Lower lobe of right lung (tissue), 2 donors: ENCODE data around the gene HOXC9. TPM values are rescaled to one million over a fixed set of nuclear protein-coding genes. Genes with fewer than 3 reads are reported as not detected.
"Not testable (repeated sequence)": the region's sequence is repeated elsewhere in the genome, so short reads cannot be mapped to it uniquely, and the experiment has no call there.

Experiments
- ATAC-seq, 2 donors: fragments of 200-7000 bp; cut with Tn5 transposase; one replicate each; pipeline ENCODE4 v1.9.1; 2020 to 2022; ENCODE audit warnings: mild to moderate bottlenecking in 2 of 2, moderate library complexity in 2 of 2
- DNase-seq: peaks from one replicate; pipeline ENCODE4 v3.0.0-alpha.2; 2020
- H3K27ac ChIP-seq: fragments of 200-600 bp; one replicate; pipeline ENCODE4 v1.8.0; 2022
- H3K27me3 ChIP-seq: fragments of 200-600 bp; one replicate; pipeline ENCODE4 v1.8.0; 2022; ENCODE audit warnings: low read depth
- H3K36me3 ChIP-seq: fragments of 200-600 bp; one replicate; pipeline ENCODE4 v1.8.0; 2022; ENCODE audit warnings: mild to moderate bottlenecking
- H3K4me1 ChIP-seq: fragments of 200-600 bp; one replicate; pipeline ENCODE4 v1.8.0; 2022
- H3K4me3 ChIP-seq: fragments of 200-600 bp; one replicate; pipeline ENCODE4 v1.8.0; 2022; ENCODE audit warnings: mild to moderate bottlenecking
- H3K9me3 ChIP-seq: fragments of 200-600 bp; one replicate; pipeline ENCODE4 v1.8.0; 2022
- CTCF ChIP-seq: fragments of 200-600 bp; IDR thresholded peaks from one replicate; pipeline ENCODE4 v1.8.0; 2022; ENCODE audit warnings: antibody characterized with exemption, mild to moderate bottlenecking
- intact Hi-C: fragments of 100-400 bp; cut with DNase I; formaldehyde crosslinking; loops from one replicate; pipeline ENCODE4 v1.11.0; 2022
- total RNA-seq: library from RNA; stranded (reverse); fragmentation: NEBNext Ultra II Directional; extraction: Animal tissue kit (Norgen Biotek cat#: 25700); gene quantifications from one replicate; pipeline ENCODE4 v1.2.1, GENCODE V29; 2021
- donor health status: DM: no; HTN: yes; CAD: no; lungs with severe emphysema.

The HOXC9 gene
- total RNA-seq, 1 donor from 2014 or later: not detected

- Histone ChIP-seq H3K27me3 (peaks cover 86% of the 10 kb centered on the region), H3K4me1 (no peaks in the 10 kb centered on the region), H3K9me3 (no peaks in the 10 kb centered on the region), H3K27ac (no peak overlapping the region), H3K4me3 (no peak overlapping the region), H3K36me3 (no peaks in the 10 kb centered on the region)
- no peak for TF ChIP-seq CTCF
- intact Hi-C loops: no loop called here
- ATAC-seq: no peak
- DNase-seq: no peak
Observed at GRCh38 chr12:54040648-54041047, 40.7 kb downstream of the HOXC9 start.

GRCh38 chr12:54041097-54041690, 41.2 kb downstream of the HOXC9 start:
- Histone ChIP-seq H3K4me3 (no peak overlapping the region), H3K36me3 (no peaks in the 10 kb centered on the region), H3K27ac (no peak overlapping the region), H3K27me3 (peaks cover 87% of the 10 kb centered on the region), H3K9me3 (no peaks in the 10 kb centered on the region), H3K4me1 (no peaks in the 10 kb centered on the region)
- no peak for ATAC-seq
- intact Hi-C loops: no loop called here
- no peak for DNase-seq
- TF ChIP-seq CTCF: no peak

GRCh38 chr12:54042033-54042432, 42.1 kb downstream of the HOXC9 start:
- H3K4me3 ChIP-seq, DNase-seq, ATAC-seq, intact Hi-C loops, H3K4me1 ChIP-seq, H3K27ac ChIP-seq, H3K36me3 ChIP-seq, H3K9me3 ChIP-seq: not testable (repeated sequence)
- peaks cover 87% of the 10 kb centered on the region for H3K27me3 ChIP-seq

GRCh38 chr12:54042970-54043853, 43.3 kb downstream of the HOXC9 start:
- H3K4me1 ChIP-seq: peaks cover 8% of the 10 kb centered on the region
- no peak overlapping the region for H3K4me3 ChIP-seq
- TF ChIP-seq CTCF: no peak
- intact Hi-C loops: no loop called here
- ATAC-seq (no peak), DNase-seq (no peak)
- H3K36me3 ChIP-seq: no peaks in the 10 kb centered on the region
- H3K27me3 ChIP-seq: peaks cover 88% of the 10 kb centered on the region
- no peak overlapping the region for H3K27ac ChIP-seq
- H3K9me3 ChIP-seq: no peaks in the 10 kb centered on the region

- Histone ChIP-seq H3K27ac (no peak overlapping the region), H3K27me3 (peaks cover 86% of the 10 kb centered on the region), H3K4me3 (no peak overlapping the region), H3K36me3 (no peaks in the 10 kb centered on the region), H3K4me1 (peaks cover 8% of the 10 kb centered on the region), H3K9me3 (no peaks in the 10 kb centered on the region)
- TF ChIP-seq CTCF: no peak
- ATAC-seq (no peak), DNase-seq (no peak)
- intact Hi-C loops: no loop called here
Observed at GRCh38 chr12:54044425-54045103, 44.6 kb downstream of the HOXC9 start.
